Cardiac septum (tissue), 1 donor: ENCODE data around the gene INTS4. TPM values are rescaled to one million over a fixed set of nuclear protein-coding genes. Genes with fewer than 3 reads are reported as not detected.
"Not testable (repeated sequence)": the region's sequence is repeated elsewhere in the genome, so short reads cannot be mapped to it uniquely, and the experiment has no call there.

Experiments
- DNase-seq: peaks from one replicate; pipeline ENCODE4 v3.0.0-alpha.2; 2020; ENCODE audit warnings: low spot score
- intact Hi-C: fragments of 100-400 bp; cut with DNase I; formaldehyde crosslinking; loops from one replicate; pipeline ENCODE4 v1.14.0; 2022
- total RNA-seq: library from RNA; stranded (reverse); fragmentation: NEBNext Ultra II Directional; extraction: Animal tissue kit (Norgen Biotek cat#: 25700); gene quantifications from one replicate; pipeline ENCODE4 v1.2.1, GENCODE V29; 2021
- donor health status: DM: no; HTN: no; CAD: no.

INTS4 gene
- total RNA-seq, 1 donor from 2014 or later: 19.3 TPM

DNA sequence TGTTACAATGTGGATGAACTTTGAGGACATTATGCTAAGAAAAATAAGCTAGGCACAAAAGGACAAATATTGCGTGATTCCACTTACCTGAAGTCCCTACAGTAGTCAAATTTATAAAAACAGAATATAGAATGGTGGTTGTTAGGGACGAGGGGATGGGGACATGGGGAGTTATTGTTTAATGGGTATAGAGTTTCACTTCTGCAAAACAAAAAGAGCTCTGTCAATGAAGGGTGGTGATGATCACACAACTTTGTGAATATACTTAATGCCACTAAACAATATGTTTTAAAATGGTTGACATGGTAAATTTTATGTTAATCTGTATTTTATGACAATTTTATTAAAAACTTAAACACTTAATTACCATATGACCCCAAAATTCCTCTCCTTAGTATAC is 26.1 kb downstream of the INTS4 start:
- intact Hi-C loops: no loop called here
- DNase-seq: no peak

DNA sequence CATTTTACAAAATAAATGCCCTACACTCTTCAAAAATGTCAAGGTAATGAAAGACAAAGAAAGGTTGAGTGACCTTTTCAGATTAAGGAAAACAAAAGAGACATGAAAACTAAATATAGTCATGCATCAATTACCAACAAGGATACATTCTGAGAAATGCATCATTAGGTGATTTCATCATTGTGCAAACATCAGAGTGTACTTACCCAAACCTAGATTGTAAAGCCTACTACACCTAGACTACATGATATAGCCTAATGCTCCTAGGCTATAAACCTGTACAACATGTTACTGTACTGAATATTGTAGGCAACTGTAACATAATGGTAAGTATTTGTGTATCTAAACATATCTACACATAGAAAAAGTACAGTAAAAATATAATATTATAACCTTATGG is 26.7 kb downstream of the INTS4 start:
- DNase-seq: no peak
- intact Hi-C loops: no loop called here

DNA sequence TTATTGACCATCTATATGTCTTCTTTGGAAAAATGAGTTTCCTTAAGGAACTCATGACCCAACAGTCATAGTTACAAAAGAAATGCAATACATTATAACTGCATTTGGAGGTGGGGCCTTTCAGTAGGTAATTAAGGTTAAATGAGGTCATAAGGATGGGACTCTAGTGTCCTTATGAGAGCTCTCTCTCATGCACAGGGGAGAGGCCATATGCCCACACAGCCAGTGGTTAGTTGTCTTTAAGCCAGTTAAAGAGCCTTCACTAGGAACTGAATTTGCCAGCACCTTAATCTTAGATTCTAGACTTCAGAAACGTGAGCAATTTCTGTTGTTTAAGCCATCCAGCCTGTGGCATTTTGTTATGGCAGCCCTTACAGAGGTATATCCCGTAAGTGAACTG is 27.3 kb downstream of the INTS4 start:
- intact Hi-C loops: no loop called here
- DNase-seq: no peak

- intact Hi-C loops: no loop called here
- no peak for DNase-seq
These were observed 28.1 kb downstream of the INTS4 start for GRCh38 chr11:77966338-77966737.

DNA sequence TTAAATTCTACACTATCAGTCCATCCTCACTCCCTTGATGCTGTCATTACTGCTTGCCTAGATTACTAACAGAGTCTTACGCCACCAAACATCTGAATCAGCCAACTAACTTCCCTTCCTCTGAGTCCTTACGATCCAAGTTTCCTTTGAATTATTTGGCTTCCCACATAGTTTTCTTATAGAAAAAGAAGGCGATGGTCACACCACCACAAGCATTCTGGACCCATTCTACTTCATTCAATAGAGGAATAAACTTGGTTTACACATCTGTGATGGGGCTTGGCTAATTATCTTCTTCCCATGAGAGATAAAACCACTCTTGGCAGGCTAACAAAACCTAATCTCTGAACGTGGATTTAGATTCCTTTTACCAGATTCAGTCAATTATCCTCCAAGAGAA is 35.0 kb downstream of the INTS4 start:
- DNase-seq: no peak
- intact Hi-C loops: no loop called here

DNA sequence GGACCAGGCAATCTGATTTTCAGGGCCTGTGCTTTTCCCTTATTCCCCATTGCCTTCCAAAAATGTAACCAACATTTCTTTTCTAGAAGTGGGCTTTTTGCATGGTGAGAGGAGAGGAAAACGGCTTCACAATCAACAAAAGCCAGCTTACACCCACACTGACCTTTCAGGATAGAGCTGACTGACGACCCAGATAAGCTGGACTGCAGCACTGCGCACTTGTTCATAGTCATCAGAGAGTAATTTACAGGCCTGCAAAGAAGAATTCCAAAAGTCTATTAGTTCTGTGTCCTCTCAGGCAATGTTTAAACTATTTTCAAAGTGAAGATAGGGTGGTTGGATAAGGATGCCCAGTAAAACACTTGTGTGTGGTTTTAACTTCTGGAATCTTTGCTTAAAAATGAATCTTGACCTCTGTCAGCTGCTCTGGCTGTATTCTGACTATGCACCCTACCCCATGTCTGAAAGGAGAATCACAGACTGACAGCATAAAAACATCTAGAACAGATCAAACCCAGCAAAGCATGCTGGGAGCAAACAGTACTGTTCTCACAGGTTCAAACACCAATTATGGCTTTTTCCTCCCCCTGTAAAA is 35.8 kb downstream of the INTS4 start:
- intact Hi-C loops, DNase-seq: not testable (repeated sequence)

DNA sequence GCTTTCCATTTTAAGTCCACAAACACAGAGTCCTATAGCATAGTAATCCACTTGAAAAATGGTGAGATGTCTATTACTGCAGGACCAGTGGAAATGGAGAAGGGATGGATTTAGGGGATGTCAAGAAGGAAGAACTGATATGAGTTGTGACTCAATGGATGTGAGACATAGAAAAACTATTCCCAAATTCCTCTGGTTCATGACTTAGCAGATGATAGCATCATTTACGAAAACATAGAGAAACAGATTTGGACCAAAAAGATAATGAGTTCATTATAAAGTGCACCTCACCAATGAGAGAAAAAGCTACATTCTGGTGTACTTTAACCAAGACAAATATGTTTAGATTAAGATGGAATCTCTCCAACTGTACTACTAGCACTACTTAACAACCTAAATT is 51.2 kb downstream of the INTS4 start:
- DNase-seq, intact Hi-C loops: not testable (repeated sequence)

GRCh38 chr11:77942465-77942864 is 52.0 kb downstream of the INTS4 start:
- intact Hi-C loops, DNase-seq: not testable (repeated sequence)

DNA sequence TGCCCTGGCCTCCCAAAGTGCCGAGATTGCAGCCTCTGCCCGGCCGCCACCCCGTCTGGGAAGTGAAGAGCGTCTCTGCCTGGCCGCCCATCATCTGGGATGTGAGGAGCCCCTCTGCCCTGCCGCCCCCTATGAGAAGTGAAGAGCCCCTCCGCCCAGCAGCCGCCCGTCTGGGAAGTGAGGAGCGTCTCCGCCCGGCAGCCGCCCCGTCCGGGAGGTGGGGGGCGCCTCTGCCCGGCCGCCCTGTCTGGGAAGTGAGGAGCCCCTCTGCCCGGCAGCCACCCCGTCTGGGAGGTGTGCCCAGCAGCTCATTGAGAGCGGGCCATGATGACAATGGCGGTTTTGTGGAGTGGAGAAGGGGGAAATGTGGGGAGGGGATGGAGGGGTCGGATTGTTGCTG is 60.9 kb downstream of the INTS4 start:
- intact Hi-C loops, DNase-seq: not testable (repeated sequence)

GRCh38 chr11:77930334-77931208 is 63.9 kb downstream of the INTS4 start:
- intact Hi-C loops, DNase-seq: not testable (repeated sequence)

GRCh38 chr11:77917713-77918112 is 76.8 kb downstream of the INTS4 start:
- DNase-seq, intact Hi-C loops: not testable (repeated sequence)

DNA sequence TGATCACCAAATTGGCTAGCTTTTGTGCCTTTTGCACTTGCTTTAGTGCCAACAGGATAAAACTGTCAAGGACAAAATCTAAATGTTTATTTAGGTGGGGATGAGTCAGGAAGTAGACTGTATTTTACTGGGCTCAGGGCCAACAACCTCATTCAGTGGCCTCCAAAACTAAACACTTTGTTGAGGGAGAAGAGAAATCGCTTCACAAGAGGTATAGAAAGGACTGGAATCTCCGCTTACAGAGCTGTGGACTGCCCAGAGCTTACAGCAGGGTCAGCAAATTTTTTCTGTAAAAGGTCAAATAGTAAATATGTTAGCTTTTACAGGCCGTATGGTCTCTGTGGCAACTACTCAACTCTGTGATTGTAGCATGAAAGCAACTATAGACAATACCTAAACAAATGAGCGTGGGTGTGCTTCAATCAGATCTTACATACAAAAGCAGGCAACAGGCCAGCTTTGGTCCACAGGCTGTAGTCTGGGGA is 80.1 kb downstream of the INTS4 start:
- DNase-seq, intact Hi-C loops: not testable (repeated sequence)

DNA sequence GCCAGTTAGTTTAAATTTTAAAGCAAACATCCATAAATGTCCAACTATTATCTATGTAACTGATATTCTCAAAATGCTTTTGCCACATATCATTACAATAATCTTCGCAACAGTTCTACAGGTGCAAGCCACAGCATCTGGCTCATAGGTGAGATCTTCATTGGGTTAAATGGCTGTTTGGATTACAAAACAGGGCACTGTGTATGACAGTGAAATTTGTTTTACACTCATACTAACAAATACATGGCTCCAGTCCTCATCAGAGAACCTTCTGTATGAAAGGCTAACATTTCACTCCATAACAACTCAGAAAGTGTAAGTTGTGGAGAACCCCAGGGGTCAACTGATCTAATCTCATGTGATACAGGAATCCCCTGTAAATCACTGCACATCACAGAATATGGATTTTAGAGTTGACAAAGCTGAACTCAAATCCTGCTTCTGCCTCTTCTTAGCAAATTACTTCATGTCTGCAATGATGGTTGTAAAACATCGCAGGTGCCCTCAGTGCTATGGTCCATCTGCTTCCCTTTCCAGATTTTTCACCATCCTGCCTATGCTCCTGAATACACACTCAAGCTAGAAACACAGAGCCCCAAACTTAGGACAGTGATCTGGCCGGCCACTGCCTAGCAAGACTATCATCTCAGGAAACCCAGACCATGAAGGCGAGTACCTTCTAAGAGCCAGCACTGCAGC is 80.7 kb downstream of the INTS4 start:
- DNase-seq, intact Hi-C loops: not testable (repeated sequence)

- intact Hi-C loops, DNase-seq: not testable (repeated sequence)
These were observed 83.6 kb downstream of the INTS4 start for GRCh38 chr11:77910828-77911227.

DNA sequence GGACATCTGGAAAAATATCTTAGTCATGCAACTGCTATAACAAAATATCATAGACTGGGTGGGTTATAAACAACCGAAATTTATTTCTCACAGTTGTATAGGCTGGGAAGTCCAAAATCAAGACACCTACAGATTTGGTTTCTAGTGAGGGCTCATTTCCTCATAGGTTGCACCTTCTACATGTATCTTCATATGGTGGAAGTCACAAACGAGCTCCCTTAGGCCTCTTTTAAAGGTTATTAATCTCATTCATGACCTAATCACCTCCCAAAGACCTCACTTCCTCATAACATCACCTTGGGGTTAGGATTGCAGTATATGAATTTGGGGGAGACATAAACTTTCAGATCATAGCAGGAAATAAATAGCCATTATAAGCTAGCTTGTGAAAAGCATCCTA is 85.2 kb downstream of the INTS4 start:
- intact Hi-C loops: no loop called here
- no peak for DNase-seq

DNA sequence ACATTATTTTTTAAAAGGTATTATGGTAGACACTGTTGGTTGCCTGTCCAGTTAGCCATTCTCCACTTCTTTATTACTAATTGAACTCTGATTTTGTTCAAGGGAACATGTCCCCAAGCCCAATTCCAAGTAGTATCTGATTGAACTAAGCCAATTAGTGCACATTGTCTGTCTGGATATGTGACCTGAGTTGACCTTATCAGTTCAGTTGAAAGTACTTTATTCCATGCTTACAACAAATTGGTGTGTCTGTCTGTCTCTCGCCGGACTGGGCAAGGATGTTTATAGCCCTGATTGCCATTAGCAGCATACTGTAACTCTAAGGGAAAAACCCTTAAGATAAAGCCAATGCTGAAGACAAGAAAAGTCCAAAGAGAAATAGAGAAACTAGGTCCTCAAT is 85.6 kb downstream of the INTS4 start:
- intact Hi-C loops: no loop called here
- DNase-seq: no peak

DNA sequence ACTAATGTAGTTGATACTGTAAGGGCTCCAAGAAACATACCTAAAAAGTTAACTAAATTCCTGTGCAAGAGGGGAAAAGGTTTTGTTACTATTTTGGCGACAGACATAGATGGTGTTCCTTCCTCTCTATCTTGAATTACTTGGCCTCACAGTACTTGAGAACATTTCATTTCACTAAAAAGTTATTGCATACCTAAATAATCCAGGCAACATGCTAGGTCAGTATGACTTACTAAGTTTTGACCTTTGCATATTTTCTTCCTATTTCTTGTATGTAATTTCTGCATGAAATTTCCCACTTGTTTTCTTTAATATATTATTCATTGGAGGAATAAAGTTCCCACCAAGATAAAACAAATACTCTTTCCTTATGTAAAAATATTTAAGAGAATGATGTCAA is 99.5 kb downstream of the INTS4 start:
- intact Hi-C loops: not testable (repeated sequence)

DNA sequence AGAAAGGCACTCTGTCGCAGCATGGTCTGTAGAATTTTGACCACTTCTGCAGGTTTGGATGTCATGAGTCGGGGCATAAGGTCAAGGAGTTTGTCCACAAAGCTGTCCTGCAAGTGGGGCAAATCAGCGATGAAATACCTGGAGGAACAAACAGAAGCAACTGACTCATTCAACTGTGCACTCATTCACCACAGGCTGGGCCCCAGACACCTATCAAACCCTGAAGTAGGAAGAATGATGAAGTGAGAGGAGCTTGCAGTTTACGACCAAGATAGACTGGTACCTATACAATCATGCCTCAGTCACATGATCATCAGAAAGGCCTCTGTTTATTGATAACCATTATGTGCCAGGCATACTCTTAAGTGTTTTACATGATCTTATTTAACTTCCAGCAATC is 102.8 kb downstream of the INTS4 start:
- DNase-seq, intact Hi-C loops: not testable (repeated sequence)

More for the DNA sequence above, 99.5 kb downstream of the INTS4 start:
- not testable (repeated sequence) for DNase-seq

- intact Hi-C loops: not testable (repeated sequence)
These were observed 103.2 kb downstream of the INTS4 start for GRCh38 chr11:77891256-77891655.

GRCh38 chr11:77890619-77891056 is 103.8 kb downstream of the INTS4 start:
- intact Hi-C loops, DNase-seq: not testable (repeated sequence)

More at GRCh38 chr11:77891256-77891655, 103.2 kb downstream of the INTS4 start:
- not testable (repeated sequence) for DNase-seq
